H9 (cell line): ENCODE measurements around the gene KRTAP20-4. TPM values are rescaled to one million over a fixed set of nuclear protein-coding genes. Genes with fewer than 3 reads are reported as not detected.

Experiments
- DNase-seq: peaks from one replicate; pipeline ENCODE4 v3.0.0-alpha.2; 2017
- H2AFZ ChIP-seq: one replicate; pipeline ENCODE4 v1.6.1; 2013; ENCODE audit warnings: mild to moderate bottlenecking, low read length, control low read depth, moderate library complexity
- H2AK5ac ChIP-seq: 2 replicates; pipeline ENCODE4 v1.6.1; 2013; ENCODE audit warnings: low read length, control low read depth, mixed read lengths; ENCODE audit not compliant: insufficient read length
- H2BK120ac ChIP-seq: one replicate; pipeline ENCODE4 v1.6.1; 2013; ENCODE audit warnings: low read depth, mild to moderate bottlenecking, low read length, control low read depth, inconsistent platforms; ENCODE audit not compliant: poor library complexity, severe bottlenecking
- H2BK12ac ChIP-seq: 2 replicates; pipeline ENCODE4 v1.6.1; 2013; ENCODE audit warnings: low read length, control low read depth, mixed read lengths, low read depth; ENCODE audit not compliant: insufficient read length
- H2BK15ac ChIP-seq: 2 replicates; pipeline ENCODE4 v1.6.1; 2013; ENCODE audit warnings: low read depth, low read length, control low read depth
- H2BK20ac ChIP-seq: one replicate; pipeline ENCODE4 v1.6.1; 2013; ENCODE audit warnings: low read depth, mild to moderate bottlenecking, low read length, control low read depth, inconsistent platforms; ENCODE audit not compliant: poor library complexity, severe bottlenecking
- H2BK5ac ChIP-seq: 2 replicates; pipeline ENCODE4 v1.6.1; 2013; ENCODE audit warnings: low read length, control low read depth, mixed read lengths; ENCODE audit not compliant: insufficient read length
- H3K14ac ChIP-seq: 2 replicates; pipeline ENCODE4 v1.6.1; 2013; ENCODE audit warnings: low read length, control low read depth; ENCODE audit not compliant: insufficient read depth
- H3K18ac ChIP-seq: 2 replicates; pipeline ENCODE4 v1.6.1; 2013; ENCODE audit warnings: low read depth, mild to moderate bottlenecking, mixed read lengths, low read length, control low read depth; ENCODE audit not compliant: insufficient read length
- H3K23ac ChIP-seq: 2 replicates; pipeline ENCODE4 v1.6.1; 2013; ENCODE audit warnings: low read length, control low read depth, mixed read lengths, low read depth; ENCODE audit not compliant: insufficient read length
- H3K23me2 ChIP-seq: 2 replicates; pipeline ENCODE4 v1.6.1; 2013; ENCODE audit warnings: low read depth, mild to moderate bottlenecking, mixed read lengths, low read length, control low read depth; ENCODE audit not compliant: insufficient read length, poor library complexity, severe bottlenecking
- H3K27ac ChIP-seq: 2 replicates; pipeline ENCODE4 v1.5.1; 2013; ENCODE audit warnings: low read length, control low read depth, mixed read lengths, low read depth; ENCODE audit not compliant: insufficient read length
- H3K27me3 ChIP-seq: 2 replicates; pipeline ENCODE4 v1.6.1; 2013; ENCODE audit warnings: low read length, control low read depth, inconsistent platforms; ENCODE audit not compliant: insufficient read depth
- H3K4ac ChIP-seq: 2 replicates; pipeline ENCODE4 v1.6.1; 2013; ENCODE audit warnings: low read depth, mild to moderate bottlenecking, control low read depth, inconsistent platforms, low read length, moderate library complexity
- H3K4me1 ChIP-seq: 2 replicates; pipeline ENCODE4 v1.6.1; 2013; ENCODE audit warnings: low read length, control low read depth, inconsistent platforms; ENCODE audit not compliant: insufficient read depth
- H3K4me2 ChIP-seq: 2 replicates; pipeline ENCODE4 v1.6.1; 2013; ENCODE audit warnings: low read length, control low read depth, mixed read lengths; ENCODE audit not compliant: insufficient read length, insufficient read depth
- H3K56ac ChIP-seq: 2 replicates; pipeline ENCODE4 v1.6.1; 2013; ENCODE audit warnings: low read depth, mild to moderate bottlenecking, mixed read lengths, low read length, control low read depth; ENCODE audit not compliant: insufficient read length
- H3K79me1 ChIP-seq: 2 replicates; pipeline ENCODE4 v1.6.1; 2013; ENCODE audit warnings: low read depth, mild to moderate bottlenecking, moderate library complexity, low read length, control low read depth, inconsistent platforms; ENCODE audit not compliant: insufficient read depth, poor library complexity, severe bottlenecking
- H3K79me2 ChIP-seq: 2 replicates; pipeline ENCODE4 v1.6.1; 2013; ENCODE audit warnings: low read length, control low read depth, inconsistent platforms; ENCODE audit not compliant: insufficient read depth
- H3K9ac ChIP-seq: 2 replicates; pipeline ENCODE4 v1.6.1; 2013; ENCODE audit warnings: low read length, control low read depth, mixed read lengths; ENCODE audit not compliant: insufficient read length; ENCODE audit errors: extremely low read depth
- H3K9me3 ChIP-seq: one replicate; pipeline ENCODE4 v1.6.1; 2013; ENCODE audit warnings: low read depth, low read length, inconsistent platforms; ENCODE audit not compliant: control insufficient read depth
- H3T11ph ChIP-seq: one replicate; pipeline ENCODE4 v1.6.1; 2013; ENCODE audit warnings: mild to moderate bottlenecking, low read length, control low read depth, inconsistent platforms
- H4K20me1 ChIP-seq: one replicate; pipeline ENCODE4 v1.6.1; 2013; ENCODE audit not compliant: control insufficient read depth, insufficient read length, insufficient read depth
- H4K5ac ChIP-seq: 2 replicates; pipeline ENCODE4 v1.6.1; 2013; ENCODE audit warnings: low read depth, mild to moderate bottlenecking, mixed read lengths, low read length, control low read depth; ENCODE audit not compliant: insufficient read length
- H4K8ac ChIP-seq: replicated peaks from 2 replicates; pipeline ENCODE4 v1.6.1; 2013; ENCODE audit warnings: low read length, control low read depth, mixed read lengths, low read depth; ENCODE audit not compliant: insufficient read length
- H4K91ac ChIP-seq: 2 replicates; pipeline ENCODE4 v1.6.1; 2013; ENCODE audit warnings: low read depth, mild to moderate bottlenecking, moderate library complexity, mixed read lengths, low read length, control low read depth; ENCODE audit not compliant: insufficient read length
- H3K27ac Mint-ChIP-seq, 3 experiments: 2 replicates in 2 of 3; 3 replicates in 1 of 3; pipeline ENCODE4 v1.8.0; 2020 to 2021; ENCODE audit warnings: mixed read lengths in 3 of 3, mild to moderate bottlenecking in 1 of 3, moderate library complexity in 1 of 3
- H3K27me3 Mint-ChIP-seq: 2 replicates; pipeline ENCODE4 v1.8.0; 2021; ENCODE audit warnings: low read depth, mild to moderate bottlenecking, moderate library complexity, mixed read lengths
- H3K36me3 Mint-ChIP-seq, 3 experiments: 2 replicates in 2 of 3; 3 replicates in 1 of 3; pipeline ENCODE4 v1.8.0; 2020 to 2021; ENCODE audit warnings: low read depth in 3 of 3, mixed read lengths in 3 of 3; ENCODE audit not compliant: insufficient read depth in 1 of 3
- H3K4me1 Mint-ChIP-seq, 2 experiments: 2 replicates each; pipeline ENCODE4 v1.8.0; 2020; ENCODE audit warnings: mixed read lengths in 2 of 2
- H3K4me3 Mint-ChIP-seq, 2 experiments: 2 replicates in 1 of 2; 3 replicates in 1 of 2; pipeline ENCODE4 v1.8.0; 2020 to 2021; ENCODE audit warnings: mild to moderate bottlenecking in 2 of 2, mixed read lengths in 2 of 2, moderate library complexity in 1 of 2
- H3K9me3 Mint-ChIP-seq, 2 experiments: 2 replicates in 1 of 2; 3 replicates in 1 of 2; pipeline ENCODE4 v1.8.0; 2020; ENCODE audit warnings: mild to moderate bottlenecking in 2 of 2, mixed read lengths in 2 of 2, moderate library complexity in 1 of 2
- CTCF ChIP-seq: fragments of 200-600 bp; sonication (generic); conservative IDR thresholded peaks from 3 replicates; pipeline ENCODE4 v1.8.0; 2021; ENCODE audit warnings: antibody characterized with exemption, mild to moderate bottlenecking
- WGBS: extraction: QIAGEN DNeasy Blood & Tissue Kit; methylation state at CpG from one replicate; pipeline ENCODE4 v1.1.7; 2013; ENCODE audit warnings: missing lambda C conversion rate, low lambda C conversion rate, mixed read lengths; ENCODE audit not compliant: insufficient read length; ENCODE audit errors: extremely low coverage; 5-methylcytosine and 5-hydroxymethylcytosine counted together
- total RNA-seq: library from RNA; stranded (reverse); gene quantifications from 2 replicates; pipeline ENCODE4 v1.2.1, GENCODE V29; 2021

The KRTAP20-4 gene
- total RNA-seq, 1 experiment from 2014 or later: not detected

GRCh38 chr21:30613836-30614235 lies 6.6 kb upstream of the KRTAP20-4 start, which contains the start of gene KRTAP6-1:
Gene KRTAP6-1, minus strand, starts transcription at chr21:30613930. Its CDS starts 26 bp downstream, at chr21:30613904.
- H3K27ac ChIP-seq: no peak within 1 kb of the TSS
- Mint-ChIP-seq H3K27me3 (no peaks in the 10 kb centered on the region; the same call in none of the 2 replicates), H3K4me1 (no peaks in the 10 kb centered on the region), H3K4me3 (no peak within 1 kb of the TSS), H3K27ac (no peak within 1 kb of the TSS), H3K36me3 (peaks cover 0 to 17% (median 5%) of the 10 kb centered on the region in 3 experiments; a peak in 5 of 7 replicates), H3K9me3 (peaks cover 3 to 36% of the 10 kb centered on the region in 2 experiments; a peak in 4 of 5 replicates)
- no peak within 1 kb of the TSS for H3K18ac ChIP-seq
- H2BK15ac ChIP-seq: no peak within 1 kb of the TSS
- H2BK20ac ChIP-seq: no peak within 1 kb of the TSS
- no peak for TF ChIP-seq CTCF
- H2BK120ac ChIP-seq: no peak within 1 kb of the TSS
- H4K91ac ChIP-seq: no peak within 1 kb of the TSS
- no peak within 1 kb of the TSS for H4K5ac ChIP-seq
- DNase-seq: no peak
- H3K23ac ChIP-seq: no peak within 1 kb of the TSS
- no peak within 1 kb of the TSS for H2AFZ ChIP-seq
- H3K27me3 ChIP-seq: no peaks in the 10 kb centered on the region
- no peak within 1 kb of the TSS for H2BK5ac ChIP-seq
- H3K56ac ChIP-seq: no peak within 1 kb of the TSS
- no peaks in the 10 kb centered on the region for H4K20me1 ChIP-seq
- no peaks in the 10 kb centered on the region for H3K79me2 ChIP-seq
- no peak within 1 kb of the TSS for H3T11ph ChIP-seq
- no peak within 1 kb of the TSS for H3K14ac ChIP-seq
- H3K4ac ChIP-seq: no peak within 1 kb of the TSS
- no peak within 1 kb of the TSS for H4K8ac ChIP-seq
- no peaks in the 10 kb centered on the region for H3K23me2 ChIP-seq
- no peak within 1 kb of the TSS for H3K9ac ChIP-seq
- no peaks in the 10 kb centered on the region for H3K4me1 ChIP-seq
- no CpG with 5 or more reads among the region's 2 CpGs for WGBS
- no peaks in the 10 kb centered on the region for H3K9me3 ChIP-seq
- no peak within 1 kb of the TSS for H2AK5ac ChIP-seq
- no peaks in the 10 kb centered on the region for H3K79me1 ChIP-seq
- H2BK12ac ChIP-seq: no peak within 1 kb of the TSS
- no peak within 1 kb of the TSS for H3K4me2 ChIP-seq
